HFFc6 (cell line): ENCODE data around the gene NAPG. TPM values are rescaled to one million over a fixed set of nuclear protein-coding genes. Genes with fewer than 3 reads are reported as not detected.
"Not testable (repeated sequence)": the region's sequence is repeated elsewhere in the genome, so short reads cannot be mapped to it uniquely, and the experiment has no call there.

Experiments used
- DNase-seq: peaks from one replicate; pipeline ENCODE4 v3.0.0-alpha.2; 2018
- H3K27ac Mint-ChIP-seq: 2 replicates; pipeline ENCODE4 v1.8.0; 2020; ENCODE audit warnings: mild to moderate bottlenecking, mixed read lengths
- H3K27me3 Mint-ChIP-seq: 2 replicates; pipeline ENCODE4 v1.8.0; 2021; ENCODE audit warnings: mild to moderate bottlenecking, moderate library complexity, mixed read lengths; ENCODE audit not compliant: insufficient read depth
- H3K36me3 Mint-ChIP-seq: 2 replicates; pipeline ENCODE4 v1.8.0; 2021; ENCODE audit warnings: low read depth, mixed read lengths
- H3K4me1 Mint-ChIP-seq: 2 replicates; pipeline ENCODE4 v1.8.0; 2020; ENCODE audit warnings: low read depth, mixed read lengths
- H3K4me3 Mint-ChIP-seq: 2 replicates; pipeline ENCODE4 v1.8.0; 2020; ENCODE audit warnings: mild to moderate bottlenecking, moderate library complexity, mixed read lengths
- H3K9me3 Mint-ChIP-seq: 2 replicates; pipeline ENCODE4 v1.8.0; 2020; ENCODE audit warnings: mild to moderate bottlenecking, mixed read lengths
- CTCF ChIP-seq: fragments of 200-600 bp; sonication (generic); IDR thresholded peaks from 2 replicates; pipeline ENCODE4 v1.5.0; 2021; ENCODE audit warnings: antibody characterized with exemption, mild to moderate bottlenecking
- total RNA-seq, 6 experiments: library from RNA; stranded (reverse); fragmentation: NEBNext Ultra II Directional; extraction: Animal tissue kit (Norgen Biotek cat#: 25700); gene quantifications; 2 replicates in 1 of 6; 3 replicates in 5 of 6; pipeline ENCODE4 v1.2.3, GENCODE V29; 2021

Gene NAPG
- total RNA-seq, 6 experiments from 2014 or later = 35.1 to 40.2 (median 37.9) TPM

DNA sequence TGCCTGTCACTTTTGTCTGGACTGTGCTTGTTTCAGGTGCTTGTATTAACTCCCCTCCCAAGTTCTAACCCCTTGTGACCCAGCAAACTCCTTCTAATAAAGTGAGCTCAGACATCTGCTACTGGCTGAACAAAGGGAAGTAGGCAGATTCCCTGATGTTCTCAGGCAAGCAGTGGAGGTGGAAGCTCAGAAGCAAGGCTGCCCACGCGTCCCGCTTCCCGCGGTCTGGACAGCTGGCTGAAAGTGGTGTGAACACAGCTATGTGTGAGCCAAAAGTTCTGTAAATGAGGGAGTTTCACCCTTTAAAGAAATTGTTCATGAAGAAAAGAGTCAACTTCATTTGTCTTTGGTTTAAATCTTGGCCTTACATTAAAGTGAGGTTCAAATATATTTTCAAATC, 40.0 kb downstream of the NAPG start:
- Mint-ChIP-seq H3K27me3 (no peaks in the 10 kb centered on the region), H3K4me3 (no peak overlapping the region), H3K27ac (no peak overlapping the region), H3K9me3 (no peaks in the 10 kb centered on the region), H3K4me1 (peaks cover 8% of the 10 kb centered on the region; the same call in 1 of the 2 replicates), H3K36me3 (no peaks in the 10 kb centered on the region)
- no peak for TF ChIP-seq CTCF
- DNase-seq = no peak

GRCh38 chr18:10566390-10566789, 40.6 kb downstream of the NAPG start:
- H3K27me3 Mint-ChIP-seq = no peaks in the 10 kb centered on the region
- no peaks in the 10 kb centered on the region for H3K36me3 Mint-ChIP-seq
- no peak overlapping the region for H3K4me3 Mint-ChIP-seq
- no peak for TF ChIP-seq CTCF
- DNase-seq = no peak
- peaks cover 8% of the 10 kb centered on the region; the same call in 1 of the 2 replicates for H3K4me1 Mint-ChIP-seq
- no peaks in the 10 kb centered on the region for H3K9me3 Mint-ChIP-seq
- H3K27ac Mint-ChIP-seq = no peak overlapping the region

DNA sequence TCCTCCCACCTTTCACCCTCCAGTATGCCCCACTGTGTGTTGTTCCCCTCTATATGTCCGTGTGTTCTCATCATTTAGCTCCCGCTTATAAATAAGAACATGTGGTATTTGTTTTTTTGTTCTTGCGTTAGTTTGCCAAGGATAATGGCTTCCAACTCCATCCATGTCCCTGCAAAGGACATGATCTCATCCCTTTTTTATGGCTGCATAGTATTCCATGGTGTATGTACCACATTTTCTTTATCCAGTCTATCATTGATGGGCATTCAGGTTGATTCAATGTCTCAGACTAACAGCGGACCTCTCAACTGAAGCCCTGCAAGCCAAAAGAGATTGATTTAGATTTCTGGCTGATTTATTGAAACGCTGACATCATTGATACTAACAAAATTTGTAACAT, 44.1 kb downstream of the NAPG start:
- H3K4me1 Mint-ChIP-seq = not testable (repeated sequence)

DNA sequence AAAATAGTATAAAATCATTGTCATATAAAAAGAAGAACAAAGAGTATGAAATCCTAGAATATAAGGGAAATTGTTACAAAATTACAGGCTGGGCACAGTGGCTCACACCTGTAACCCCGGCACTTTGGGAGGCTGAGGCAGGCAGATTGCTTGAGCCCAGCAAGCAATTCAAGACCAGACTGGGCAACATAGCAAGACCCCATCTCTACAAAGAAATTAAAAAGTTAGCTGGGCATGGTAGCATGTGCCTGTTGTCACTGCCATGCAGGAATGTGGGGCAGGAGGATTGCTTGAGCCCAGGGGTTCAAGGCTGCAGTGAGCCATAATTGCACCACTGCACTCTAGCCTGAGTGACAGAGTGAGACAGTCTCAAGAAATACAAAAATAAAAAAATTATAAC, 44.8 kb downstream of the NAPG start:
- no peak overlapping the region for H3K4me3 Mint-ChIP-seq
- H3K36me3 Mint-ChIP-seq = no peaks in the 10 kb centered on the region
- no peak overlapping the region for H3K27ac Mint-ChIP-seq
- no peak for DNase-seq
- TF ChIP-seq CTCF = no peak
- H3K4me1 Mint-ChIP-seq = no peaks in the 10 kb centered on the region
- H3K27me3 Mint-ChIP-seq = no peaks in the 10 kb centered on the region
- no peaks in the 10 kb centered on the region for H3K9me3 Mint-ChIP-seq

More for the DNA sequence above, 44.1 kb downstream of the NAPG start:
- H3K27ac Mint-ChIP-seq, H3K36me3 Mint-ChIP-seq, DNase-seq, H3K27me3 Mint-ChIP-seq, H3K9me3 Mint-ChIP-seq, H3K4me3 Mint-ChIP-seq: not testable (repeated sequence)

DNA sequence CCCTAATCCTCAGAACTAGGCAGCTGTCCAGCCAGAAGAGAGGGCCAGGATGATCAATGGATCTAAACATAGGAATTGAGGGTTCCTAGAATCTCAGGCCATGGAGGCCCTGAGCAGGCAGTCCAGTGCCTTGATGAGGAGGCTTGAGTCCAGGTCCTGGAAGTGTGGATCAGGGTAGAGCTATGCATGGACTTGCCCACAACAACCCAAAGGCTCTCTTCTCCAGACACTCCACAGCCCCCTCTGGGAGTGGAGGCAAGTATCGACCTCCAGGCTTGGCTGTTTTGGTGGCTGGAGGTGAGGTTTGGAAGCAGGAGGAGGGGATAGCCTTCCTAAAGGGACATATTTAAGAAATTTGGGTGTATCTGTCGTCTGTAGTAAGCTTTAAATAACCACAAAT, 45.7 kb downstream of the NAPG start:
- no peaks in the 10 kb centered on the region for H3K9me3 Mint-ChIP-seq
- no peak for TF ChIP-seq CTCF
- H3K27me3 Mint-ChIP-seq = no peaks in the 10 kb centered on the region
- no peaks in the 10 kb centered on the region for H3K4me1 Mint-ChIP-seq
- no peak overlapping the region for H3K4me3 Mint-ChIP-seq
- no peaks in the 10 kb centered on the region for H3K36me3 Mint-ChIP-seq
- no peak overlapping the region for H3K27ac Mint-ChIP-seq
- no peak for DNase-seq

- not testable (repeated sequence) for H3K27me3 Mint-ChIP-seq, H3K27ac Mint-ChIP-seq, H3K36me3 Mint-ChIP-seq, H3K4me3 Mint-ChIP-seq, H3K9me3 Mint-ChIP-seq, DNase-seq, H3K4me1 Mint-ChIP-seq
Observed at GRCh38 chr18:10573261-10573660, 47.4 kb downstream of the NAPG start.

DNA sequence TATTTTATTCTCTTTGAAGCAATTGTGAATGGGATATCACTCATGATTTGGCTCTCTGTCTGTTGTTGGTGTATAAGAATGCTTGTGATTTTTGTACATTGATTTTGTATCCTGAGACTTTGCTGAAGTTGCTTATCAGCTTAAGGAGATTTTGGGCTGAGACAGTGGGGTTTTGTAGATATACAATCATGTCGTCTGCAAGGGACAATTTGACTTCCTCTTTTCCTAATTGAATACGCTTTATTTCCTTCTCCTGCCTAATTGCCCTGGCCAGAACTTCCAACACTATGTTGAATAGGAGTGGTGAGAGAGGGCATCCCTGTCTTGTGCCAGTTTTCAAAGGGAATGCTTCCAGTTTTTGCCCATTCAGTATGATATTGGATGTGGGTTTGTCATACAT, 48.6 kb downstream of the NAPG start:
- H3K27ac Mint-ChIP-seq, H3K4me1 Mint-ChIP-seq, H3K36me3 Mint-ChIP-seq, DNase-seq, H3K27me3 Mint-ChIP-seq, H3K9me3 Mint-ChIP-seq, H3K4me3 Mint-ChIP-seq: not testable (repeated sequence)

DNA sequence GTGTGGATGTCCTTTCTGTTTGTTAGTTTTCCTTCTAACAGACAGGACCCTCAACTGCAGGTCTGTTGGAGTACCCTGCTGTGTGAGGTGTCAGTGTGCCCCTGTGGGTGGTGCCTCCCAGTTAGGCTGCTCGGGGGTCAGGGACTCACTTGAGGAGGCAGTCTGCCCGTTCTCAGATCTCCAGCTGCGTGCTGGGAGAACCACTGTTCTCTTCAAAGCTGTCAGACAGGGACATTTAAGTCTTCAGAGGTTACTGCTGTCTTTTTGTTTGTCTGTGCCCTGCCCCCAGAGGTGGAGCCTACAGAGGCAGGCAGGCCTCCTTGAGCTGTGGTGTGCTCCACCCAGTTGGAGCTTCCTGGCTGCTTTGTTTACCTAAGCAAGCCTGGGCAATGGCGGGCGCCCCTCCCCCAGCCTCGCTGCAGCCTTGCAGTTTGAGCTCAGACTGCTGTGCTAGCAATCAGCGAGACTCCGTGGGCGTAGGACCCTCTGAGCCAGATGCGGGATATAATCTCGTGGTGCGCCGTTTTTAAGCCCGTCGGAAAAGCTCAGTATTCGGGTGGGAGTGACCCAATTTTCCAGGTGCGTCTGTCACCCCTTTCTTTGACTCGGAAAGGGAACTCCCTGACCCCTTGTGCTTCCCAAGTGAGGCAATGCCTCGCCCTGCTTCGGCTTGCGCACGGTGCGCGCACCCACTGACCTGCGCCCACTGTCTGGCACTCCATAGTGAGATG, 52.2 kb downstream of the NAPG start:
- H3K4me3 Mint-ChIP-seq, H3K27ac Mint-ChIP-seq: not testable (repeated sequence)

GRCh38 chr18:10578573-10578899, 52.7 kb downstream of the NAPG start:
- H3K27me3 Mint-ChIP-seq, H3K27ac Mint-ChIP-seq, H3K4me3 Mint-ChIP-seq, H3K36me3 Mint-ChIP-seq, H3K9me3 Mint-ChIP-seq, DNase-seq: not testable (repeated sequence)
- peaks cover 22% of the 10 kb centered on the region for H3K4me1 Mint-ChIP-seq

More for the DNA sequence above, 52.2 kb downstream of the NAPG start:
- not testable (repeated sequence) for H3K36me3 Mint-ChIP-seq, H3K27me3 Mint-ChIP-seq, H3K9me3 Mint-ChIP-seq, DNase-seq
- H3K4me1 Mint-ChIP-seq = peaks cover 22% of the 10 kb centered on the region
